Measurements from ENCODE around the gene CPN1. TPM values are rescaled to one million over a fixed set of nuclear protein-coding genes. Genes with fewer than 3 reads are reported as not detected.

The CPN1 gene
- total RNA-seq, 2 experiments from 2014 or later = not detected

- no peaks in the 10 kb centered on the region for H3K36me3 Mint-ChIP-seq (ENCODE audit: low read depth)
- ChIA-PET POLR2A (no interaction called here), CTCF (no interaction called here)
- no peak overlapping the region for H3K27ac Mint-ChIP-seq
- TF ChIP-seq, protein P1, sequence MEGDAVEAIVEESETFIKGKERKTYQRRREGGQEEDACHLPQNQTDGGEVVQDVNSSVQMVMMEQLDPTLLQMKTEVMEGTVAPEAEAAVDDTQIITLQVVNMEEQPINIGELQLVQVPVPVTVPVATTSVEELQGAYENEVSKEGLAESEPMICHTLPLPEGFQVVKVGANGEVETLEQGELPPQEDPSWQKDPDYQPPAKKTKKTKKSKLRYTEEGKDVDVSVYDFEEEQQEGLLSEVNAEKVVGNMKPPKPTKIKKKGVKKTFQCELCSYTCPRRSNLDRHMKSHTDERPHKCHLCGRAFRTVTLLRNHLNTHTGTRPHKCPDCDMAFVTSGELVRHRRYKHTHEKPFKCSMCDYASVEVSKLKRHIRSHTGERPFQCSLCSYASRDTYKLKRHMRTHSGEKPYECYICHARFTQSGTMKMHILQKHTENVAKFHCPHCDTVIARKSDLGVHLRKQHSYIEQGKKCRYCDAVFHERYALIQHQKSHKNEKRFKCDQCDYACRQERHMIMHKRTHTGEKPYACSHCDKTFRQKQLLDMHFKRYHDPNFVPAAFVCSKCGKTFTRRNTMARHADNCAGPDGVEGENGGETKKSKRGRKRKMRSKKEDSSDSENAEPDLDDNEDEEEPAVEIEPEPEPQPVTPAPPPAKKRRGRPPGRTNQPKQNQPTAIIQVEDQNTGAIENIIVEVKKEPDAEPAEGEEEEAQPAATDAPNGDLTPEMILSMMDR (IDR thresholded peaks at IDR 0.05) = no peak
- peaks cover 47% of the 10 kb centered on the region for H3K27me3 Mint-ChIP-seq
- no peaks in the 10 kb centered on the region for H3K36me3 ChIP-seq (ENCODE audit: insufficient read depth, low read length)
- no peaks in the 10 kb centered on the region for H3K9me3 ChIP-seq (ENCODE audit: control insufficient read depth in 1 of 2, insufficient read depth in 1 of 2, low read length in 2 of 2)
- no peak overlapping the region for H3K4me3 ChIP-seq (ENCODE audit: low read length)
- no peaks in the 10 kb centered on the region for H3K4me1 ChIP-seq (ENCODE audit: insufficient read depth, low read length)
- H3K4me1 Mint-ChIP-seq (ENCODE audit: low read depth) = no peaks in the 10 kb centered on the region
- no peak for ATAC-seq (ENCODE audit: poor library complexity)
- no peak overlapping the region for H3K4me3 Mint-ChIP-seq
- H3K9me3 Mint-ChIP-seq = no peaks in the 10 kb centered on the region
- H3K27ac ChIP-seq (ENCODE audit: low read depth in 1 of 2, low read length in 2 of 2) = no peak overlapping the region
- H3K27me3 ChIP-seq (ENCODE audit: control insufficient read depth in 1 of 2, insufficient read depth in 2 of 2, low read length in 2 of 2) = peaks cover 3 to 9% of the 10 kb centered on the region in 2 experiments
- DNase-seq = no peak
- intact Hi-C loops (cut with DNase I, micrococcal nuclease) = no loop called here
Observed at GRCh38 chr10:100104300-100104699, 22.6 kb upstream of the CPN1 start.

DNA sequence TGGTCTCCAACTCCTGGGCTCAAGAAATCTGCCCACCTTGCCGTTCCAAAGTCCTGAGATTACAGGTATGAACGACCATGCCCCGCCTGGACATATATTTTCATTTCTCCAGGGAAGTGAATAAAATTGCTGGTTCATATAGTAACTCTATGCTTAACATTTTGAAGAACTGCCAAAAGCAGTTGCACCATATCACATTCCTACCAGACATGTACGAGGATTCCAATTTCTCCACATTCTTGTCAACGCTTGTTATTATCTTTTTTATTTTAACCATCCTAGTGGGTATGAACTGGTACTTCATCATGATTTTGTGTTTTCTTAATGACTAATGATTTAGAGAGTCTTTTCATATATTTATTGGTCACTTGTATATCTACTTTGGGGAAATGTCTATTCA is 21.9 kb upstream of the CPN1 start:
- Histone ChIP-seq H3K27me3 (ENCODE audit: control insufficient read depth in 1 of 2, insufficient read depth in 2 of 2, low read length in 2 of 2) (peaks cover 3 to 9% of the 10 kb centered on the region in 2 experiments), H3K36me3 (ENCODE audit: insufficient read depth, low read length) (no peaks in the 10 kb centered on the region), H3K9me3 (ENCODE audit: control insufficient read depth in 1 of 2, insufficient read depth in 1 of 2, low read length in 2 of 2) (no peaks in the 10 kb centered on the region), H3K4me1 (ENCODE audit: insufficient read depth, low read length) (no peaks in the 10 kb centered on the region), H3K4me3 (ENCODE audit: low read length) (no peak overlapping the region), H3K27ac (ENCODE audit: low read depth in 1 of 2, low read length in 2 of 2) (no peak overlapping the region)
- TF ChIP-seq, protein P1 (IDR thresholded peaks at IDR 0.05) = no peak
- ChIA-PET CTCF (no interaction called here), POLR2A (no interaction called here)
- ATAC-seq (ENCODE audit: poor library complexity) (no peak), DNase-seq (no peak)
- no peaks in the 10 kb centered on the region for H3K36me3 Mint-ChIP-seq (ENCODE audit: low read depth)
- H3K4me3 Mint-ChIP-seq = no peak overlapping the region
- peaks cover 52% of the 10 kb centered on the region for H3K27me3 Mint-ChIP-seq
- H3K9me3 Mint-ChIP-seq = no peaks in the 10 kb centered on the region
- no peaks in the 10 kb centered on the region for H3K4me1 Mint-ChIP-seq (ENCODE audit: low read depth)
- intact Hi-C loops (cut with DNase I, micrococcal nuclease) = no loop called here
- H3K27ac Mint-ChIP-seq = no peak overlapping the region

GRCh38 chr10:100101192-100102076 is 19.8 kb upstream of the CPN1 start:
- no peak for DNase-seq
- no peak for ATAC-seq (ENCODE audit: poor library complexity)
- Histone ChIP-seq H3K4me3 (ENCODE audit: low read length) (no peak overlapping the region), H3K27me3 (ENCODE audit: control insufficient read depth in 1 of 2, insufficient read depth in 2 of 2, low read length in 2 of 2) (peaks cover 3 to 9% of the 10 kb centered on the region in 2 experiments), H3K9me3 (ENCODE audit: control insufficient read depth in 1 of 2, insufficient read depth in 1 of 2, low read length in 2 of 2) (no peaks in the 10 kb centered on the region), H3K36me3 (ENCODE audit: insufficient read depth, low read length) (no peaks in the 10 kb centered on the region), H3K4me1 (ENCODE audit: insufficient read depth, low read length) (no peaks in the 10 kb centered on the region), H3K27ac (ENCODE audit: low read depth in 1 of 2, low read length in 2 of 2) (no peak overlapping the region)
- intact Hi-C loops (cut with DNase I, micrococcal nuclease) = no loop called here
- Mint-ChIP-seq H3K9me3 (no peaks in the 10 kb centered on the region), H3K4me1 (ENCODE audit: low read depth) (no peaks in the 10 kb centered on the region), H3K36me3 (ENCODE audit: low read depth) (no peaks in the 10 kb centered on the region), H3K4me3 (no peak overlapping the region), H3K27ac (no peak overlapping the region), H3K27me3 (peaks cover 48% of the 10 kb centered on the region)
- POLR2A ChIA-PET = no interaction called here
- CTCF ChIA-PET = no interaction called here
- TF ChIP-seq, protein P1 (IDR thresholded peaks at IDR 0.05) = no peak
